GM19351 (cell line): ENCODE data around the gene PLXNA2.

Experiments
- ATAC-seq: cut with Tn5 transposase; IDR thresholded peaks from one replicate; pipeline ENCODE4 v1.9.1; 2021; ENCODE audit warnings: mild to moderate bottlenecking, moderate library complexity; ENCODE audit not compliant: unreplicated experiment

The PLXNA2 gene

GRCh38 chr1:208101661-208102431 is 142.3 kb downstream of the PLXNA2 start:
- no peak for ATAC-seq

GRCh38 chr1:208100906-208101305 is 143.3 kb downstream of the PLXNA2 start:
- no peak for ATAC-seq

- no peak for ATAC-seq
Measured at GRCh38 chr1:208100106-208100505, 144.1 kb downstream of the PLXNA2 start.

GRCh38 chr1:208098773-208099172 is 145.4 kb downstream of the PLXNA2 start:
- ATAC-seq, result no peak

GRCh38 chr1:208093754-208094719 is 150.1 kb downstream of the PLXNA2 start:
- peak; percentile 62 for ATAC-seq

- ATAC-seq, result no peak
Measured at GRCh38 chr1:208093046-208093445, 151.1 kb downstream of the PLXNA2 start.

- ATAC-seq, result no peak
Measured at GRCh38 chr1:208090388-208091301, 153.5 kb downstream of the PLXNA2 start.

- no peak for ATAC-seq
Measured at GRCh38 chr1:208089761-208090370, 154.3 kb downstream of the PLXNA2 start.

GRCh38 chr1:208089149-208089548 is 155.0 kb downstream of the PLXNA2 start:
- no peak for ATAC-seq

- no peak for ATAC-seq
Measured at GRCh38 chr1:208088319-208088718, 155.9 kb downstream of the PLXNA2 start.

GRCh38 chr1:208085655-208086515 is 158.3 kb downstream of the PLXNA2 start:
- peak; percentile 21 for ATAC-seq

GRCh38 chr1:208084764-208085163 is 159.4 kb downstream of the PLXNA2 start:
- no peak for ATAC-seq

- ATAC-seq, result no peak
Measured at GRCh38 chr1:208084220-208084619, 160.0 kb downstream of the PLXNA2 start.

GRCh38 chr1:208083715-208084085 is 160.5 kb downstream of the PLXNA2 start:
- no peak for ATAC-seq

- no peak for ATAC-seq
Measured at GRCh38 chr1:208083016-208083714, 161.0 kb downstream of the PLXNA2 start.

- no peak for ATAC-seq
Measured at GRCh38 chr1:208081972-208082371, 162.2 kb downstream of the PLXNA2 start.

GRCh38 chr1:208080396-208081286 is 163.5 kb downstream of the PLXNA2 start:
- no peak for ATAC-seq

- ATAC-seq, result no peak
Measured at GRCh38 chr1:208079161-208079560, 165.0 kb downstream of the PLXNA2 start.
